ENCODE results near the gene RIN1. TPM values are rescaled to one million over a fixed set of nuclear protein-coding genes. Genes with fewer than 3 reads are reported as not detected.
"Not testable (repeated sequence)": the region's sequence is repeated elsewhere in the genome, so short reads cannot be mapped to it uniquely, and the experiment has no call there.

Gene RIN1
- total RNA-seq, 1 donor = 19.0 TPM

GRCh38 chr11:66326261-66327111 lies 9.7 kb downstream of the RIN1 start:
- no peak overlapping the region for H3K4me3 ChIP-seq (ENCODE audit: low read depth, low read length)
- DNase-seq (ENCODE audit: low read depth) = no peak
- no peak for TF ChIP-seq CTCF (IDR thresholded peaks at IDR 0.05; ENCODE audit: insufficient read depth, low read depth, low read length)

- no peak for TF ChIP-seq CTCF (IDR thresholded peaks at IDR 0.05; ENCODE audit: insufficient read depth, low read depth, low read length)
- DNase-seq (ENCODE audit: low read depth) = no peak
- H3K4me3 ChIP-seq (ENCODE audit: low read depth, low read length) = no peak overlapping the region
Observed at GRCh38 chr11:66325263-66325671, 11.0 kb downstream of the RIN1 start.

- no peak for TF ChIP-seq CTCF (IDR thresholded peaks at IDR 0.05; ENCODE audit: insufficient read depth, low read depth, low read length)
- no peak for DNase-seq (ENCODE audit: low read depth)
- no peak overlapping the region for H3K4me3 ChIP-seq (ENCODE audit: low read depth, low read length)
Observed at GRCh38 chr11:66324664-66325063, 11.6 kb downstream of the RIN1 start.

- DNase-seq (ENCODE audit: low read depth) = no peak
- TF ChIP-seq CTCF (IDR thresholded peaks at IDR 0.05; ENCODE audit: insufficient read depth, low read depth, low read length) = no peak
- no peak overlapping the region for H3K4me3 ChIP-seq (ENCODE audit: low read depth, low read length)
Observed at GRCh38 chr11:66323684-66324083, 12.6 kb downstream of the RIN1 start.

GRCh38 chr11:66322732-66323427 lies 13.4 kb downstream of the RIN1 start:
- DNase-seq (ENCODE audit: low read depth) = peak; percentile 81
- no peak for TF ChIP-seq CTCF (IDR thresholded peaks at IDR 0.05; ENCODE audit: insufficient read depth, low read depth, low read length)
- no peak overlapping the region for H3K4me3 ChIP-seq (ENCODE audit: low read depth, low read length)

- no peak for DNase-seq (ENCODE audit: low read depth)
- no peak overlapping the region for H3K4me3 ChIP-seq (ENCODE audit: low read depth, low read length)
- TF ChIP-seq CTCF (IDR thresholded peaks at IDR 0.05; ENCODE audit: insufficient read depth, low read depth, low read length) = no peak
Observed at GRCh38 chr11:66321606-66322005, 14.6 kb downstream of the RIN1 start.

DNA sequence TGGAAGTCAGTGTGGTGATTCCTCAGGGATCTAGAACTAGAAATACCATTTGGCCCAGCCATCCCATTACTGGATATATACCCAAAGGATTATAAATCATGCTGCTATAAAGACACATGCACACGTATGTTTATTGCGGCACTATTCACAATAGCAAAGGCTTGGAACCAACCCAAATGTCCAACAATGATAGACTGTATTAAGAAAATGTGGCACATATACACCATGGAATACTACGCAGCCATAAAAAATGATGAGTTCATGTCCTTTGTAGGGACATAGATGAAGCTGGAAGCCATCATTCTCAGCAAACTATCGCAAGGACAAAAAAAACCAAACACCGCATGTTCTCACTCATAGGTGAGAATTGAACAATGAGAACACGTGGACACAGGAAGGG lies 15.5 kb downstream of the RIN1 start:
- DNase-seq (ENCODE audit: low read depth); H3K4me3 ChIP-seq (ENCODE audit: low read depth, low read length): not testable (repeated sequence)

- DNase-seq (ENCODE audit: low read depth); H3K4me3 ChIP-seq (ENCODE audit: low read depth, low read length): not testable (repeated sequence)
Observed at GRCh38 chr11:66320289-66320688, 15.9 kb downstream of the RIN1 start.
